Thyroid gland (tissue), 4 donors: ENCODE results near the gene COPS9. TPM values are rescaled to one million over a fixed set of nuclear protein-coding genes. Genes with fewer than 3 reads are reported as not detected.

ENCODE experiments used
- DNase-seq, 2 donors: peaks; one replicate each; pipeline ENCODE4 v3.0.0-alpha.2; 2019
- H3K27ac ChIP-seq, 3 donors: fragments of 200-600 bp; sonication (generic); 1 replicate in 2 of 3; 2 replicates in 1 of 3; pipeline ENCODE4 v1.5.1; 2016 to 2019; ENCODE audit warnings: mild to moderate bottlenecking in 1 of 3, moderate library complexity in 1 of 3
- H3K27me3 ChIP-seq: fragments of 200-600 bp; sonication (generic); one replicate; pipeline ENCODE4 v1.5.1; 2019
- H3K36me3 ChIP-seq, 2 donors: fragments of 200-600 bp; sonication (generic); one replicate each; pipeline ENCODE4 v1.5.1; 2016 to 2019
- H3K4me1 ChIP-seq, 2 donors: fragments of 200-600 bp; sonication (generic); one replicate each; pipeline ENCODE4 v1.5.1; 2017 to 2019
- H3K4me3 ChIP-seq, 3 donors: fragments of 200-600 bp; sonication (generic); replicated peaks in 1 of 3; 1 replicate in 2 of 3; 2 replicates in 1 of 3; pipeline ENCODE4 v1.5.1; 2016; ENCODE audit warnings: mild to moderate bottlenecking in 1 of 3
- H3K9me3 ChIP-seq: fragments of 200-600 bp; sonication (generic); one replicate; pipeline ENCODE4 v1.5.1; 2017
- POLR2A ChIP-seq, 2 donors: fragments of 450-650 bp; IDR thresholded peaks; one replicate each; pipeline ENCODE4 v1.6.1; 2017; ENCODE audit warnings: antibody characterized with exemption in 2 of 2, mild to moderate bottlenecking in 2 of 2, moderate library complexity in 1 of 2
- WGBS, 2 donors: methylation state at CpG; one replicate each; pipeline ENCODE4 v1.1.5; 2017; 5-methylcytosine and 5-hydroxymethylcytosine counted together
- intact Hi-C: fragments of 100-400 bp; cut with DNase I; formaldehyde crosslinking; loops from one replicate; pipeline ENCODE4 v1.15.1; 2023
- total RNA-seq, 4 donors: library from RNA; depleted of rRNA; stranded (reverse); fragments of >200 nt; gene quantifications; one replicate each; pipeline ENCODE4 v1.2.3, GENCODE V29; 2016
- TF ChIP-seq, protein P1 (sequence below), 6 experiments: fragments of 200-600 bp in 3 of 6; fragments of 450-650 bp in 3 of 6; sonication (generic) in 3 of 6; IDR thresholded peaks; one replicate each; pipeline ENCODE4 v1.5.1; 2016 to 2019; ENCODE audit warnings: antibody characterized with exemption in 6 of 6, mild to moderate bottlenecking in 2 of 6, inconsistent platforms in 1 of 6, moderate library complexity in 1 of 6

The COPS9 gene
- total RNA-seq, 4 donors from 2014 or later = 63.6 to 965 (median 239) TPM

DNA sequence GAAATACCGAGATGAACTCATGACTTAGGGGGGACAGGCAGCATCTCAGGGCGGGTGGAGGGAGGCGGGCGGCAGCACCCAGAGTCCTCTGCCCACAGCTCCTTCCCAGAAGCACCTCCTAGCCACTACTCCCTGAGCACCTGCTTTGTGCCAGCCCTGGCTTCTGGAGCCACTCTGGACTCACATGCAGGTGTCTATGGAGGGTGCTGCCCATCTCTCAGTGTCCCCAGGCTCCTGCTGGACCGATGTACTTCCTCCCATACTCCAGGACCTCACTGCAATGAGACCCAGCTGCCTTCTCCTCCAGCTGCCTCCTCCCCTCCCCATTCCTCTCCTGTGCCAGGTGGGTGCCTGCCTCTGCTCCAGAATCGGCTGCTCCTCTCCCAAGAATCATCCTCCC is 26.4 kb upstream of the COPS9 start:
- Histone ChIP-seq H3K4me1 (no peaks in the 10 kb centered on the region), H3K27me3 (no peaks in the 10 kb centered on the region), H3K9me3 (no peaks in the 10 kb centered on the region), H3K36me3 (no peaks in the 10 kb centered on the region), H3K4me3 (no peak overlapping the region), H3K27ac (no peak overlapping the region)
- intact Hi-C loops = no loop called here
- WGBS, 2 donors = 75 to 84% methylated on average over 6 of the region's 6 CpGs
- no peak for DNase-seq
- TF ChIP-seq POLR2A (IDR thresholded peaks at IDR 0.05) = no peak
- TF ChIP-seq, protein P1, sequence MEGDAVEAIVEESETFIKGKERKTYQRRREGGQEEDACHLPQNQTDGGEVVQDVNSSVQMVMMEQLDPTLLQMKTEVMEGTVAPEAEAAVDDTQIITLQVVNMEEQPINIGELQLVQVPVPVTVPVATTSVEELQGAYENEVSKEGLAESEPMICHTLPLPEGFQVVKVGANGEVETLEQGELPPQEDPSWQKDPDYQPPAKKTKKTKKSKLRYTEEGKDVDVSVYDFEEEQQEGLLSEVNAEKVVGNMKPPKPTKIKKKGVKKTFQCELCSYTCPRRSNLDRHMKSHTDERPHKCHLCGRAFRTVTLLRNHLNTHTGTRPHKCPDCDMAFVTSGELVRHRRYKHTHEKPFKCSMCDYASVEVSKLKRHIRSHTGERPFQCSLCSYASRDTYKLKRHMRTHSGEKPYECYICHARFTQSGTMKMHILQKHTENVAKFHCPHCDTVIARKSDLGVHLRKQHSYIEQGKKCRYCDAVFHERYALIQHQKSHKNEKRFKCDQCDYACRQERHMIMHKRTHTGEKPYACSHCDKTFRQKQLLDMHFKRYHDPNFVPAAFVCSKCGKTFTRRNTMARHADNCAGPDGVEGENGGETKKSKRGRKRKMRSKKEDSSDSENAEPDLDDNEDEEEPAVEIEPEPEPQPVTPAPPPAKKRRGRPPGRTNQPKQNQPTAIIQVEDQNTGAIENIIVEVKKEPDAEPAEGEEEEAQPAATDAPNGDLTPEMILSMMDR (IDR thresholded peaks at IDR 0.05) = no peak

DNA sequence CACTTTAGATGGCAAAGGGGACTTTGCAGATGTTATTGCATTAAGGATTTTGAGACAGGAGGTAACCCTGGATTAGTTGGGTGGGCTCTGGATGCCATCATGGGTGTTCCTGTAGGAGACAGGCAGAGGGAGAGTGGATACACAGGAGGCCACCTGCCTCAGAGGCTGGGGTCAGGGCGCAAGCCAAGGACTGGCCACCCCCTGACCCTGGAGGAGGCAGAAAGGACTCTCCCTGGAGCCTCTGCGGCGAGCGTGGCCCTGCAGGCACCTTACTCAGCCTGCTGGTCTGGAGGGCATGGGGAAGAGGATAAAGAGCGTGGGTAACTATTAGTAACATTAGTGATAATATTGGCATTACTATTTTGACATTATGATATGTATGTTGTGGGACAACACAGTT is 25.9 kb upstream of the COPS9 start:
- 73 to 74% methylated on average over 5 of the region's 5 CpGs for WGBS, 2 donors
- Histone ChIP-seq H3K4me3 (no peak overlapping the region), H3K27ac (no peak overlapping the region), H3K4me1 (no peaks in the 10 kb centered on the region), H3K36me3 (no peaks in the 10 kb centered on the region), H3K9me3 (no peaks in the 10 kb centered on the region), H3K27me3 (no peaks in the 10 kb centered on the region)
- intact Hi-C loops = no loop called here
- TF ChIP-seq, protein P1 (IDR thresholded peaks at IDR 0.05) = no peak
- no peak for DNase-seq

DNA sequence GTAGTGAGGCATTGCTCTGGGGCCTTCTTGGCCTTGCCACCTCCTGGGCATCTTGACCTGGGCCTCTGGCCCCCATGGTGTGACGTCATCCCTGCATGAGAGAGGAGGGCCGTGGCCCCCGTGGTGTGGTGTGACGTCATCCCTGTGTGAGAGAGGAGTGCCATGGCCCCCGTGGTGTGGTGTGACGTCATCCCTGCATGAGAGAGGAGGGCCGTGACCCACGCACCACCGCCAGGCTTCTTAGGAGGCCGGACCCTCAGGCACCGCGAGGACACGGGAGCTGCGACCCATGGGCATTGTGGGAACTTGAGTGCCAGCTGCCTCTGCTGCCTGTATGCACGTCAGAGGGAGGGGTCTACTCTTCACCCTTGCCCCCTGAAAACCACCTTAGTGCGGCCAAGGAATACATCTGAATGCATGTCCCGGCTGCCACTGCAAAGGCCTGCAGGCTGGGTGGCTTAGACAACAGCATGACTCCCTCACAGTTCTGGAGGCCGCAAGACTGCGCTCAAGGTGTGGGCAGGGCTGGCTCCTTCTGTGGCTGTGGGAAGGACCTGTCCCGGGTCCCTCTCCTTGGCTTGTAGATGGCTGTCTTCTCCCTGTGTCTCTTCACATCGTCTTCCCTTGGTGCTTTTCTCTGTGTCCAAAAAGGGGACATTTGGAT is 25.1 kb upstream of the COPS9 start:
- Histone ChIP-seq H3K27ac (no peak overlapping the region), H3K36me3 (no peaks in the 10 kb centered on the region), H3K9me3 (no peaks in the 10 kb centered on the region), H3K4me3 (no peak overlapping the region), H3K4me1 (no peaks in the 10 kb centered on the region), H3K27me3 (no peaks in the 10 kb centered on the region)
- DNase-seq = no peak
- TF ChIP-seq, protein P1 (IDR thresholded peaks at IDR 0.05) = no peak
- TF ChIP-seq POLR2A (IDR thresholded peaks at IDR 0.05) = no peak
- 82 to 85% methylated on average over 15 to 18 of the region's 21 CpGs for WGBS, 2 donors
- intact Hi-C loops = no loop called here

DNA sequence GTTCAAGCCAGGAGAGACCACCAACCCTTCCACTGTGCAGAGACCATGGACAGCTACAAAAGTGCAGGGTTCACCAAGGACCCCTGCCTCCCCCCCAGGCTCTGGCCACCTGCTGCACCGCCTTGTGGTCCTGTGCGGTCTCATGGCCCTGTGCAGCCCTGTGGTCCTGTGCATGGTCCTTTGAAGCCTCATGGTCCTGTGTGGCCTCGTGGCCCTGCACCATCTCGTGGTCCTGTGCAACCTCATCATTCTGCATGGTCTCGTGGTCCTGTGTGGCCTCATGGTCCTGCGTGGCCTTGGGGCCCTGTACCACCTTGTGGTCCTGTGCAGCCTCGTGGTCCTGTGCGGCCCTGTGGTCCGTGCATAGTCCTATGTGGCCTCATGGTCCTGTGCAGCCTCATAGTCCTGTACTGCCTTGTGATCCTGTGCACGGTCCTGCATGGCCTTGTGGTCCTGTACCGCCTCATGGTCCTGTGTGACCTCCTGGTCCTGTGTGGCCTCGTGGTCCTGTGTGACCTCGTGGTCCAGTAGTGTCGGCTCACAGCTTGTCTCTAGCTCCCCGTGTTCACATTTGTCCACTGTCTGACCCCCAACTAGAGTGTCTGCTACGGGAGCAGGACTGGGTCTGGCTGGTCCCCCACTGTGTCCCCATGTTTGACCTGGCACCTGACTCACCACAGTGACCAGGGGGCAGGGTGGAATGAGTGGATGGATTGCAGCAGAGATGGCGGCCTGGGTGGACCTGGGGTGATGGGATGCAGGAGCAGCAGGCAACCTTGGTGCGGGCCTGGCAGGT is 24.4 kb upstream of the COPS9 start:
- Histone ChIP-seq H3K9me3 (no peaks in the 10 kb centered on the region), H3K36me3 (no peaks in the 10 kb centered on the region), H3K4me3 (no peak overlapping the region), H3K27me3 (no peaks in the 10 kb centered on the region), H3K27ac (no peak overlapping the region), H3K4me1 (no peaks in the 10 kb centered on the region)
- no peak for TF ChIP-seq POLR2A (IDR thresholded peaks at IDR 0.05)
- TF ChIP-seq, protein P1 (IDR thresholded peaks at IDR 0.05) = no peak
- 83 to 86% methylated on average over 11 to 14 of the region's 18 CpGs for WGBS, 2 donors
- intact Hi-C loops = no loop called here
- no peak for DNase-seq

DNA sequence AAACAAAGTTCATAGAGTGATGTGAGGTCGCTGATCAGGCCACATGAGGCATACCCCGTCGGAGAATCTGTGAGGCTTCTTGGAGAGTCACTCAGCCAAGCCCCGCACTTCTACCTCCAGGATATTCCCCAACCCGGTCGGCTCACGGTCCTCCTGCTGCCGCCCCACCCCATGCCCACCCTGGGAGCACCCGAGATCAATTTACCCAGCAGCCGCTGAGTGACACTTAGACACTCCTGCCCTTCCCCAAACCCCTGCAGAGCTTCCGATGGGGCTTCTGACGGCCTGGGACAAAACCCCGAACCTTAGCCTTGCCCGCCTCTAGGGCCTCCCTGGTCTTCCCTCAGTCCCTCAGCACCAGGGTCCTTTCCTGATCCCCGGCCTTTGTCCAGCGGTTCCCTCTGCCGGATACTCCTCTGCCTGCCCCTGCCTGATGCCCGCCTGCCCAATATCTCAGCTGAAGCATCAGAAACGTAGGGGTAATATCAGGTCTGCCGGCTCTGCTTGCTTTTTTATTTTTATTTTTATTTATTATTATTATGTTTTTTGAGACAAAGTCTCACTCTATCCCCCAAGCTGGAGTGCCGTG is 23.2 kb upstream of the COPS9 start:
- no peak for DNase-seq
- 78 to 82% methylated on average over 21 of the region's 21 CpGs for WGBS, 2 donors
- intact Hi-C loops = no loop called here
- Histone ChIP-seq H3K27ac (no peak overlapping the region), H3K9me3 (no peaks in the 10 kb centered on the region), H3K36me3 (no peaks in the 10 kb centered on the region), H3K27me3 (no peaks in the 10 kb centered on the region), H3K4me1 (no peaks in the 10 kb centered on the region), H3K4me3 (no peak overlapping the region)
- no peak for TF ChIP-seq POLR2A (IDR thresholded peaks at IDR 0.05)
- TF ChIP-seq, protein P1 (IDR thresholded peaks at IDR 0.05) = no peak
